Left lung (tissue), 10 donors: Measurements from ENCODE around the gene PHOSPHO2. TPM values are rescaled to one million over a fixed set of nuclear protein-coding genes. Genes with fewer than 3 reads are reported as not detected.

Experiments
- ATAC-seq: fragments of 200-7000 bp; cut with Tn5 transposase; one replicate; pipeline ENCODE4 v1.9.1; 2020; ENCODE audit warnings: moderate library complexity
- DNase-seq, 4 donors: peaks; one replicate each; pipeline ENCODE4 v3.0.0-alpha.2; 2013 to 2020
- H3K27ac ChIP-seq, 2 donors: fragments of 200-600 bp; sonication (generic) in 1 of 2; one replicate each; pipeline versions ENCODE4 v1.5.0 to v1.8.0; 2020 to 2021
- H3K27me3 ChIP-seq, 2 donors: fragments of 200-600 bp; sonication (generic) in 1 of 2; one replicate each; pipeline versions ENCODE4 v1.5.0 to v1.8.0; 2020 to 2021
- H3K36me3 ChIP-seq, 2 donors: fragments of 200-600 bp; sonication (generic) in 1 of 2; one replicate each; pipeline versions ENCODE4 v1.5.0 to v1.8.0; 2020 to 2021
- H3K4me1 ChIP-seq, 2 donors: fragments of 200-600 bp; one replicate each; pipeline ENCODE4 v1.8.0; 2021
- H3K4me3 ChIP-seq, 2 donors: fragments of 200-600 bp; sonication (generic) in 1 of 2; one replicate each; pipeline versions ENCODE4 v1.5.0 to v1.8.0; 2020 to 2021; ENCODE audit warnings: mild to moderate bottlenecking in 1 of 2
- H3K9me3 ChIP-seq, 2 donors: fragments of 200-600 bp; sonication (generic) in 1 of 2; one replicate each; pipeline versions ENCODE4 v1.5.0 to v1.8.0; 2020 to 2021
- intact Hi-C, 2 donors: fragments of 100-400 bp; cut with DNase I; formaldehyde crosslinking; loops; one replicate each; pipeline versions ENCODE4 v1.11.2 to v1.14.2; 2022
- polyA plus RNA-seq, 6 donors: library from polyadenylated mRNA; unstranded; fragments of 120-200 nt; gene quantifications; one replicate each; pipeline ENCODE4 v1.2.1, GENCODE V29; 2013; ENCODE audit not compliant: insufficient read length in 6 of 6
- total RNA-seq, 2 donors: library from RNA; stranded (reverse); fragmentation: NEBNext Ultra II Directional; extraction: Animal tissue kit (Norgen Biotek cat#: 25700); gene quantifications; one replicate each; pipeline ENCODE4 v1.2.1, GENCODE V29; 2021
- TF ChIP-seq, protein P1 (sequence below), 2 donors: fragments of 200-600 bp; sonication (generic) in 1 of 2; IDR thresholded peaks; one replicate each; pipeline versions ENCODE4 v1.5.0 to v1.8.0; 2021; ENCODE audit warnings: antibody characterized with exemption in 2 of 2
- donor health status: DM: no; HTN: yes; CAD: no.
- donor health status: DM: no; HTN: no; CAD: no.

PHOSPHO2 gene
- total and polyA plus RNA-seq, 8 donors, result 5.4 to 17.9 (median 14.2) TPM

DNA sequence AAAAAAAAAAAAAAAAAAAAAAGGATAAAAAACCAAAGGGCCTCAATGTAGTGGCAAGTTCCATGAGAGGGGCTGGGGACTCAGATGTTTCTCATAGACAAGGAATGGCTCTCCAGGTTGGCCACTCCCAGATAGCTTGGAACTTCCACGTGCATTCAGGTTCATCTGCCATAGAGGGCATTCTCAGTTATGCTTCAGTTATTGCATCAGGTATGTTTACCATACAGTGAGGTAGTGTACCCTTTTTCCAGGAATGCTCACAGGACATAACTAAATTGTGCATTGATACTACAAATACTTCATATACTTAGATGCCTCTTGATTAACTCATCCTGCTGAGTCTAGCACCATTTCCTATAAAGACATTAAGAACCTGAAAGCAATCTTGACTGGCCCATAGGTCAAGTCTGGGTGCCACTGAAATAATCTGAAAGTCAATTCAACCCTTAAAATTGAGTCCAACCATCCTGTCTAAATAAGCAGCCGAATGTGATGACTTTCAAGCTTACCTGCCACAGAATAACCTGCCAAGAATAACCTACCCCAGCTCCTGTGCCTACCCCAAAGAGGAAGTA, 24.7 kb downstream of the PHOSPHO2 start:
- ATAC-seq (no peak), DNase-seq (no peak)
- no peak overlapping the region for H3K4me3 ChIP-seq
- no peaks in the 10 kb centered on the region for H3K36me3 ChIP-seq
- H3K27me3 ChIP-seq, result no peaks in the 10 kb centered on the region
- intact Hi-C loops, result no loop called here
- no peaks in the 10 kb centered on the region for H3K9me3 ChIP-seq
- no peak overlapping the region for H3K27ac ChIP-seq
- TF ChIP-seq, protein P1, sequence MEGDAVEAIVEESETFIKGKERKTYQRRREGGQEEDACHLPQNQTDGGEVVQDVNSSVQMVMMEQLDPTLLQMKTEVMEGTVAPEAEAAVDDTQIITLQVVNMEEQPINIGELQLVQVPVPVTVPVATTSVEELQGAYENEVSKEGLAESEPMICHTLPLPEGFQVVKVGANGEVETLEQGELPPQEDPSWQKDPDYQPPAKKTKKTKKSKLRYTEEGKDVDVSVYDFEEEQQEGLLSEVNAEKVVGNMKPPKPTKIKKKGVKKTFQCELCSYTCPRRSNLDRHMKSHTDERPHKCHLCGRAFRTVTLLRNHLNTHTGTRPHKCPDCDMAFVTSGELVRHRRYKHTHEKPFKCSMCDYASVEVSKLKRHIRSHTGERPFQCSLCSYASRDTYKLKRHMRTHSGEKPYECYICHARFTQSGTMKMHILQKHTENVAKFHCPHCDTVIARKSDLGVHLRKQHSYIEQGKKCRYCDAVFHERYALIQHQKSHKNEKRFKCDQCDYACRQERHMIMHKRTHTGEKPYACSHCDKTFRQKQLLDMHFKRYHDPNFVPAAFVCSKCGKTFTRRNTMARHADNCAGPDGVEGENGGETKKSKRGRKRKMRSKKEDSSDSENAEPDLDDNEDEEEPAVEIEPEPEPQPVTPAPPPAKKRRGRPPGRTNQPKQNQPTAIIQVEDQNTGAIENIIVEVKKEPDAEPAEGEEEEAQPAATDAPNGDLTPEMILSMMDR (IDR thresholded peaks at IDR 0.05), result no peak
- H3K4me1 ChIP-seq, result peaks cover 5 to 19% of the 10 kb centered on the region in 2 donors

DNA sequence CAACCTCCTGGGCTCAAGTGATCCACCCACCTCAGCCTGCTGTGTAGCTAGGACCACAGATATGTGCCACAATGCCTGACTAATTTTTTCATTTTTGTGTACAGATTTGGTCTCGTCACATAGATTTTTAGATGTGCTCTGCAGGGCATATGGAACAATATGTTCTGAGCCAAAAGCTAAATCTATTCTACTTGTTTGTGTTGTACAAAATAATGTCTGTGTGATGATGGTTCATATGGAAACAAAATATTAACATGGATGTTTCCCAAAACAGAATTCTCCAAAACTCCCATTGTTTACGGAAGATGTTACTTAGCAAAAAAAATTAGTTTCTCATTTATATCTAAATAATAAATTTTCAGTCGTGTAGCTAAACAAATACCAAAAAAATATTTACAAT, 26.7 kb downstream of the PHOSPHO2 start:
- H3K9me3 ChIP-seq, result no peaks in the 10 kb centered on the region
- no peak overlapping the region for H3K27ac ChIP-seq
- H3K36me3 ChIP-seq, result no peaks in the 10 kb centered on the region
- TF ChIP-seq, protein P1 (IDR thresholded peaks at IDR 0.05), result no peak
- H3K4me1 ChIP-seq, result peaks cover 4 to 6% of the 10 kb centered on the region in 2 donors
- intact Hi-C loops, result no loop called here
- ATAC-seq (no peak), DNase-seq (no peak)
- no peaks in the 10 kb centered on the region for H3K27me3 ChIP-seq
- no peak overlapping the region for H3K4me3 ChIP-seq

DNA sequence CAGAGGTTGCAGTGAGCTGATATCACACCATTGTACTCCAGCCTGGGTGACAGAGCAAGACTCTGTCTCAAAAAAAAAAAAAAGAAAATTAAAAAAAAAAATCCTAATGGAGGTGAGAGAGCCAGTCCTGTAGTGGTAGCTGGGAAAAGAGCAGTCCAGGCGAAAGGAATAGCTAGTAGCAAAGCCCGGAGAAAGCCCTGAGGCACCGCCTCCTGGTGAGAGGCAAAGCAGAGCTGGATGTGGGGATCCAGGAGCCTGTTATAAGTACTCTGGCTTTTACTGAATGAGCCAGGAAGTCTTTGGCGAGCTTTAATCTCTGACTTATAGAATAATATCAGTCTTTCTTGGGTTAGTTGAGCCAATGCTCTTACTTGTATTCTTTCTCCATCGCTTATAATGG, 32.8 kb downstream of the PHOSPHO2 start:
- DNase-seq (no peak), ATAC-seq (no peak)
- H3K36me3 ChIP-seq, result no peaks in the 10 kb centered on the region
- no peak overlapping the region for H3K4me3 ChIP-seq
- TF ChIP-seq, protein P1 (IDR thresholded peaks at IDR 0.05), result no peak
- no peaks in the 10 kb centered on the region for H3K9me3 ChIP-seq
- H3K4me1 ChIP-seq, result no peaks in the 10 kb centered on the region
- H3K27ac ChIP-seq, result no peak overlapping the region
- no peaks in the 10 kb centered on the region for H3K27me3 ChIP-seq
- intact Hi-C loops, result no loop called here

DNA sequence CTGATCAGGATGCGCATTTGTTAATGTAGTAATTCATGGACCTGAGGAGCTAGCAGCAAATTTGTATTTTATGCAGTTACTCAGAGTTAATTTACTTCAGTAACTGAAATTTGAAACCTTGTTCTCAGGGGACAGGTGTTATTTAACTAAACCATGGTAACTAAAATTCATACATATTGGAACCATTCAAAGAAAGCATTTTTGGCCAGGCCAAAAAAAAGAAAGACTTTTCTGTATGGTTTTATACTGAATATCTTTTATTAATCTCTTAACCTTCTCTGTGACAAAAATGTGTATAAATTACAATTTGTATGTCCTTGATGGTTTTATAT, 35.0 kb downstream of the PHOSPHO2 start:
- TF ChIP-seq, protein P1 (IDR thresholded peaks at IDR 0.05), result no peak
- ATAC-seq (no peak), DNase-seq (no peak)
- Histone ChIP-seq H3K36me3 (no peaks in the 10 kb centered on the region), H3K27me3 (peaks cover 0 to 10% of the 10 kb centered on the region in 2 donors), H3K9me3 (no peaks in the 10 kb centered on the region), H3K27ac (no peak overlapping the region), H3K4me3 (no peak overlapping the region), H3K4me1 (peaks cover 0 to 9% of the 10 kb centered on the region in 2 donors)
- intact Hi-C loops, result no loop called here

DNA sequence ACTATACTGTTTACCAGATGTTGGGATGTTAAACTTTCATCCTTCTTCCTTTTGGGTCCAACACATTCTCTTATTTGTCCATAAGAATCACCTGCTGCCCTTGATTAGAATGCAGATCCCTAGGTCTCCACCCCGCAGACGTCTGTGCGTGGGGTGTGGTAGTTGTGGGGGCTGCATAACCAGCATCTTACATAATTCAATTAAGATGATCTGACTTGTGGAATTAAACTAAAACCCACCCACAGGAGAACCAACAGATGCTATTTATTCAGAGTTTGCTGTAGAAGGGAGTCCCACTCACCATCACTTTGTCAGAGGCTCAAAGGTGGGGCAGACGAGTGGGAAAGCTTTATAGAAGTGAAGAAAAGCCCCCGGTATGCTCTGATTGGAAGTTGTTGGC, 37.8 kb downstream of the PHOSPHO2 start:
- intact Hi-C loops, result no loop called here
- no peak overlapping the region for H3K4me3 ChIP-seq
- no peaks in the 10 kb centered on the region for H3K9me3 ChIP-seq
- ATAC-seq, result no peak
- peaks cover 0 to 15% of the 10 kb centered on the region in 2 donors for H3K4me1 ChIP-seq
- H3K27ac ChIP-seq, result no peak overlapping the region
- no peak for DNase-seq
- peaks cover 0 to 15% of the 10 kb centered on the region in 2 donors for H3K27me3 ChIP-seq
- TF ChIP-seq, protein P1 (IDR thresholded peaks at IDR 0.05), result no peak
- H3K36me3 ChIP-seq, result no peaks in the 10 kb centered on the region
